ENCODE measurements around the gene FYN. TPM values are rescaled to one million over a fixed set of nuclear protein-coding genes. Genes with fewer than 3 reads are reported as not detected.

FYN gene
- total RNA-seq (2012; rRNA removed) = 36.4 and 41.1 TPM in 2 replicates
- 30.8 and 35.1 TPM in 2 replicates for polyA plus RNA-seq (2012; rRNA removed)
- polyA plus RNA-seq (2012; cell fraction: cytosol; rRNA removed) = 41.7 and 98.8 TPM in 2 replicates
- 36.3 and 72.0 TPM in 2 replicates for polyA plus RNA-seq (2012; cell fraction: nucleus; rRNA removed; ENCODE audit: low replicate concordance)
- percentile 81 among the genes with signal in this experiment for Bru-seq, nascent RNA
- BruChase-seq, experiment 1, labeled RNA remaining after a 6-hour chase = percentile 52 among the genes with signal in this experiment
- percentile 54 among the genes with signal in this experiment for BruChase-seq, experiment 2, labeled RNA remaining after a 2-hour chase
- long read RNA-seq, transcript FYN-202 (14 exons, 3,628 nt) = major isoform, 41 of 73 reads
- long read RNA-seq, partial matches to known transcripts = 5 of 73 reads
- long read RNA-seq, other reads (novel, unspliced or antisense) = 25 of 73 reads

DNA sequence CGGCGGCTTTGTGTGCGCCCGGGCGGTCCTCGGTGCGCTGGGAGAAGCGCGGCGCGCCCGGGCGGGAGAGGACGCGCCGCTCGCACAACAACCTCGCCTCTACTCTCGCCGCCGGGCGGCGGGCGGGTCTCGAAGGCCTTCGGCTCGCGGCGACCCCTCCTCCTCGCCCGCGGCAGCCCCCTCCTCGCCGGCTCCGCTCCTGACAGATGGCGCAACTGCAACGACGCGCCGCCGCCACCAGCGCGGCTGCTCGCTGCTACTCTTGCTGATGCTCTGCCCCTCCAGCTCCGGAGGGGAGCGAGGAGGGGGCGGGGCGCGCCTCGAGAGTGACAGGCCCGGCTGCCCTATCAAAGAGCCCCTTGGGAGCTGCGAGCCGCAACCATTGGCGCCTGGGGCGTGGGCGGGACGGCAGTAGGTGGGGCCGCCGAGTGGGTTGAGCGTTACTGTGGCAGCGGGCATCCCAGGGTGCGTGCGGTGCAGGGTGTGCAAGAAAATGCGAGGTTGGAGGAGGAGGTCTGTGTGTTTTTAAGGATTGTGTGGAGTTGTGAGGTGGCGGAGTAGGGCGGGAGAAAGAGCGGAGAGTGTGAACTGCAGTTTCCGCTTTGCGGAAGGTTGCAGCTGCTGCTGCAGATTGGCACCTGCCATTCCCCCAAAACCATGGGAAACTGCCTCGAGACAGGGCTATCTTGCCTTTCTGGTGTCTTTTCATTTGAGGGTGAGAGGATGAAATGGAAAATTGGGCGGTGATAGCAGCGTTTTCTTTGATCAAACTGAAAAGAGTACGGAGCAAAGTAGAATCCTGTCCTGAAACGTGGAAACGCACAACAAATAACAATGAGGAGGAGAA, at the start of gene FYN:
Gene FYN (minus strand): TSS at position 275 of the 847 bp plus-strand sequence. CDS start 153,401 bp downstream, outside the sequence.
- Histone ChIP-seq H3K36me3 (ENCODE audit: control insufficient read depth, insufficient read depth, low read length) (no peaks in the 10 kb centered on the region), H3K23ac (ENCODE audit: low read depth, low read length) (no peak within 1 kb of the TSS; the same call in 1 of the 2 replicates), H4K5ac (ENCODE audit: low read depth, low read length) (peak within 1 kb of the TSS; percentile 25; the same call in 1 of the 2 replicates), H2AK5ac (ENCODE audit: low read depth, low read length) (no peak within 1 kb of the TSS), H4K91ac (ENCODE audit: insufficient read depth, low read depth, low read length) (peak within 1 kb of the TSS; percentile 30; the same call in 1 of the 2 replicates), H3K4ac (ENCODE audit: low read depth, low read length) (peak within 1 kb of the TSS; percentile 71; the same call in 1 of the 2 replicates), H3K4me2 (ENCODE audit: low read depth, low read length) (peak within 1 kb of the TSS; percentile 95), H3K9me3 (ENCODE audit: control insufficient read depth, insufficient read depth, low read length) (no peaks in the 10 kb centered on the region), H2AK9ac (replicated peaks; ENCODE audit: low read depth, low read length, poor library complexity) (peak within 1 kb of the TSS; percentile 83), H2BK5ac (ENCODE audit: low read depth, low read length, poor library complexity, severe bottlenecking) (peak within 1 kb of the TSS; percentile 57), H2AFZ (replicated peaks; ENCODE audit: low read length, poor library complexity) (peak within 1 kb of the TSS; percentile 93), H2BK15ac (ENCODE audit: low read depth, low read length) (no peak within 1 kb of the TSS), H3K27me3 (ENCODE audit: control insufficient read depth, insufficient read depth, low read length) (0 out of 2 replicates have a peak, but pooled peaks cover 2% of the 10 kb centered on the region), H4K8ac (ENCODE audit: low read depth in 2 of 2, low read length in 2 of 2) (peak within 1 kb of the TSS; percentile 54 to 78; a peak in 2 of 4 replicates), H3K9ac (ENCODE audit: low read depth, low read length) (peak within 1 kb of the TSS; percentile 81), H2BK120ac (ENCODE audit: low read depth, low read length) (peak within 1 kb of the TSS; percentile 65; the same call in 1 of the 2 replicates), H3K27ac (ENCODE audit: insufficient read depth, low read length) (peak within 1 kb of the TSS; percentile 64), H3K56ac (ENCODE audit: extremely low read depth, insufficient read depth, low read length) (no peak within 1 kb of the TSS), H2BK20ac (ENCODE audit: low read depth, low read length) (no peak within 1 kb of the TSS), H3K9me1 (ENCODE audit: insufficient read depth, low read length) (peaks cover 3% of the 10 kb centered on the region; the same call in 1 of the 2 replicates), H3K18ac (ENCODE audit: low read depth, low read length) (peak within 1 kb of the TSS; percentile 59), H4K20me1 (ENCODE audit: insufficient read depth, low read length) (peaks cover 3% of the 10 kb centered on the region; the same call in 1 of the 2 replicates), H3K14ac (replicated peaks; ENCODE audit: low read depth, low read length) (peak within 1 kb of the TSS; percentile 90; the same call in 1 of the 2 replicates), H3K79me1 (ENCODE audit: low read depth in 1 of 2, low read length in 2 of 2) (peaks cover 20 to 32% of the 10 kb centered on the region in 2 experiments), H3K4me1 (ENCODE audit: control insufficient read depth, insufficient read depth, low read length) (peaks cover 1% of the 10 kb centered on the region; the same call in 1 of the 2 replicates), H3K4me3 (ENCODE audit: insufficient read depth, low read depth, low read length) (peak within 1 kb of the TSS; percentile 59)
- intact Hi-C loops (cut with micrococcal nuclease) = loop anchor here (1.0 to 5.0 kb wide), 5 partner anchors 71 to 170 kb away; no protein-coding TSS in a partner anchor
- dilution Hi-C loops (cut with HindIII; ENCODE audit: low sequenced_read_pairs, unreplicated experiment) = no loop called here
- CTCF ChIA-PET = interaction anchor here (0.7 kb wide), 1 partner anchor 1834 kb away, joined by 3 read pairs; no protein-coding TSS in a partner anchor
- no TSS peak for BruUV-seq (replicated peaks)
- 1% methylated on average over 15 of the region's 75 CpGs; no CpG with 5 or more reads in 1 of the 2 experiments for WGBS, 2 experiments (ENCODE audit: extremely low coverage in 2 of 2, insufficient read length in 1 of 2)
- in situ Hi-C loops (cut with MboI; ENCODE audit: low sequenced_read_pairs) = no loop called here
- ATAC-seq (ENCODE audit: low read depth) (peak; percentile 99), DNase-seq (peak; percentile 92)
- POLR2A ChIA-PET (ENCODE audit: unreplicated experiment) = no interaction called here
- TF ChIP-seq, protein P1, sequence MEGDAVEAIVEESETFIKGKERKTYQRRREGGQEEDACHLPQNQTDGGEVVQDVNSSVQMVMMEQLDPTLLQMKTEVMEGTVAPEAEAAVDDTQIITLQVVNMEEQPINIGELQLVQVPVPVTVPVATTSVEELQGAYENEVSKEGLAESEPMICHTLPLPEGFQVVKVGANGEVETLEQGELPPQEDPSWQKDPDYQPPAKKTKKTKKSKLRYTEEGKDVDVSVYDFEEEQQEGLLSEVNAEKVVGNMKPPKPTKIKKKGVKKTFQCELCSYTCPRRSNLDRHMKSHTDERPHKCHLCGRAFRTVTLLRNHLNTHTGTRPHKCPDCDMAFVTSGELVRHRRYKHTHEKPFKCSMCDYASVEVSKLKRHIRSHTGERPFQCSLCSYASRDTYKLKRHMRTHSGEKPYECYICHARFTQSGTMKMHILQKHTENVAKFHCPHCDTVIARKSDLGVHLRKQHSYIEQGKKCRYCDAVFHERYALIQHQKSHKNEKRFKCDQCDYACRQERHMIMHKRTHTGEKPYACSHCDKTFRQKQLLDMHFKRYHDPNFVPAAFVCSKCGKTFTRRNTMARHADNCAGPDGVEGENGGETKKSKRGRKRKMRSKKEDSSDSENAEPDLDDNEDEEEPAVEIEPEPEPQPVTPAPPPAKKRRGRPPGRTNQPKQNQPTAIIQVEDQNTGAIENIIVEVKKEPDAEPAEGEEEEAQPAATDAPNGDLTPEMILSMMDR (conservative IDR thresholded peaks at IDR 0.05; ENCODE audit: low read depth, low read length) = peak; percentile 33
- no peak for TF ChIP-seq CHD1 (IDR thresholded peaks at IDR 0.05; ENCODE audit: low read depth, low read length)
- TF ChIP-seq, protein P2, sequence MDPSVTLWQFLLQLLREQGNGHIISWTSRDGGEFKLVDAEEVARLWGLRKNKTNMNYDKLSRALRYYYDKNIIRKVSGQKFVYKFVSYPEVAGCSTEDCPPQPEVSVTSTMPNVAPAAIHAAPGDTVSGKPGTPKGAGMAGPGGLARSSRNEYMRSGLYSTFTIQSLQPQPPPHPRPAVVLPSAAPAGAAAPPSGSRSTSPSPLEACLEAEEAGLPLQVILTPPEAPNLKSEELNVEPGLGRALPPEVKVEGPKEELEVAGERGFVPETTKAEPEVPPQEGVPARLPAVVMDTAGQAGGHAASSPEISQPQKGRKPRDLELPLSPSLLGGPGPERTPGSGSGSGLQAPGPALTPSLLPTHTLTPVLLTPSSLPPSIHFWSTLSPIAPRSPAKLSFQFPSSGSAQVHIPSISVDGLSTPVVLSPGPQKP (IDR thresholded peaks at IDR 0.05; ENCODE audit: borderline replicate concordance, low read depth, low read length) = no peak
- TF ChIP-seq MAZ (IDR thresholded peaks at IDR 0.05; ENCODE audit: borderline replicate concordance, low read depth, low read length) = peak; percentile 98
- peak; percentile 69; the same call in 1 of the 2 replicates for TF ChIP-seq FOS (IDR thresholded peaks at IDR 0.05; ENCODE audit: low read depth, low read length)
- no peak for TF ChIP-seq RFX5 (IDR thresholded peaks at IDR 0.05; ENCODE audit: low read depth, low read length)
- TF ChIP-seq RAD21 (IDR thresholded peaks at IDR 0.05; ENCODE audit: low read length) = peak; percentile 54
- peak; percentile 11; the same call in 1 of the 2 replicates for TF ChIP-seq BHLHE40 (IDR thresholded peaks at IDR 0.05; ENCODE audit: low read depth, low read length)
- TF ChIP-seq, protein P3, sequence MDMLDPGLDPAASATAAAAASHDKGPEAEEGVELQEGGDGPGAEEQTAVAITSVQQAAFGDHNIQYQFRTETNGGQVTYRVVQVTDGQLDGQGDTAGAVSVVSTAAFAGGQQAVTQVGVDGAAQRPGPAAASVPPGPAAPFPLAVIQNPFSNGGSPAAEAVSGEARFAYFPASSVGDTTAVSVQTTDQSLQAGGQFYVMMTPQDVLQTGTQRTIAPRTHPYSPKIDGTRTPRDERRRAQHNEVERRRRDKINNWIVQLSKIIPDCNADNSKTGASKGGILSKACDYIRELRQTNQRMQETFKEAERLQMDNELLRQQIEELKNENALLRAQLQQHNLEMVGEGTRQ (IDR thresholded peaks at IDR 0.05; ENCODE audit: low read depth, low read length) = no peak
- TF ChIP-seq SMC3 (IDR thresholded peaks at IDR 0.05; ENCODE audit: low read depth, low read length) = no peak

All from IMR-90 (cell line).